ENCODE measurements around the gene PANX2. TPM values are rescaled to one million over a fixed set of nuclear protein-coding genes. Genes with fewer than 3 reads are reported as not detected.
"Not testable (repeated sequence)": the region's sequence is repeated elsewhere in the genome, so short reads cannot be mapped to it uniquely, and the experiment has no call there.

Gene PANX2
- total RNA-seq (ENCODE audit: insufficient read depth, low replicate concordance): 0.96 TPM

- DNase-seq (ENCODE audit: low spot score): no peak
These were observed at the start of gene PANX2 for GRCh38 chr22:50170453-50171318. TSS of gene PANX2 (plus strand) at chr22:50170731. CDS start at chr22:50170731, 0 bp downstream.

GRCh38 chr22:50121202-50121740 lies 49.3 kb upstream of the PANX2 start:
- no peak for DNase-seq (ENCODE audit: low spot score)

GRCh38 chr22:50123119-50123518 lies 47.4 kb upstream of the PANX2 start:
- no peak for DNase-seq (ENCODE audit: low spot score)

- DNase-seq (ENCODE audit: low spot score): peak; percentile 23
These were observed 45.5 kb upstream of the PANX2 start for GRCh38 chr22:50125029-50125428.

- no peak for DNase-seq (ENCODE audit: low spot score)
These were observed 41.3 kb upstream of the PANX2 start for GRCh38 chr22:50129121-50129736.

- DNase-seq (ENCODE audit: low spot score): no peak
These were observed 38.6 kb upstream of the PANX2 start for GRCh38 chr22:50131894-50132293.

GRCh38 chr22:50134481-50134880 lies 36.0 kb upstream of the PANX2 start:
- no peak for DNase-seq (ENCODE audit: low spot score)

- DNase-seq (ENCODE audit: low spot score): peak; percentile 23
These were observed 33.9 kb upstream of the PANX2 start for GRCh38 chr22:50136581-50137015.

- not testable (repeated sequence) for DNase-seq (ENCODE audit: low spot score)
These were observed 33.3 kb upstream of the PANX2 start for GRCh38 chr22:50137277-50137676.

- no peak for DNase-seq (ENCODE audit: low spot score)
These were observed 32.5 kb upstream of the PANX2 start for GRCh38 chr22:50138041-50138440.

GRCh38 chr22:50138988-50139387 lies 31.5 kb upstream of the PANX2 start:
- no peak for DNase-seq (ENCODE audit: low spot score)

- DNase-seq (ENCODE audit: low spot score): no peak
These were observed 30.6 kb upstream of the PANX2 start for GRCh38 chr22:50139843-50140415.

- no peak for DNase-seq (ENCODE audit: low spot score)
These were observed 29.9 kb upstream of the PANX2 start for GRCh38 chr22:50140615-50141014.

GRCh38 chr22:50141462-50141861 lies 29.1 kb upstream of the PANX2 start:
- DNase-seq (ENCODE audit: low spot score): no peak

GRCh38 chr22:50141891-50142363 lies 28.6 kb upstream of the PANX2 start:
- DNase-seq (ENCODE audit: low spot score): no peak

- peak; percentile 69 for DNase-seq (ENCODE audit: low spot score)
These were observed 27.4 kb upstream of the PANX2 start for GRCh38 chr22:50143096-50143495.

- DNase-seq (ENCODE audit: low spot score): no peak
These were observed 26.4 kb upstream of the PANX2 start for GRCh38 chr22:50144005-50144614.

- no peak for DNase-seq (ENCODE audit: low spot score)
These were observed 24.7 kb upstream of the PANX2 start for GRCh38 chr22:50145721-50146438.

- peak; percentile 78 for DNase-seq (ENCODE audit: low spot score)
These were observed 23.9 kb upstream of the PANX2 start for GRCh38 chr22:50146439-50147238.

All from umbilical cord (tissue), 2 donors.